ENCODE results near the gene NCOA3.
"Not testable (repeated sequence)": the region's sequence is repeated elsewhere in the genome, so short reads cannot be mapped to it uniquely, and the experiment has no call there.

NCOA3 gene

GRCh38 chr20:47501482-47502270 lies at the start of gene NCOA3:
Gene NCOA3 (plus strand): TSS chr20:47501887. CDS start chr20:47622248, 120,361 bp downstream.
- FAIRE-seq: peak; percentile 37
- peak; percentile 51 for DNase-seq (ENCODE audit: insufficient read length, low spot score)

GRCh38 chr20:47452736-47453161 lies 48.9 kb upstream of the NCOA3 start:
- FAIRE-seq: peak; percentile 23

GRCh38 chr20:47453167-47453782 lies 48.4 kb upstream of the NCOA3 start:
- FAIRE-seq (peak; percentile 97), DNase-seq (ENCODE audit: insufficient read length, low spot score) (peak; percentile 65)

More at GRCh38 chr20:47452736-47453161, 48.9 kb upstream of the NCOA3 start:
- DNase-seq (ENCODE audit: insufficient read length, low spot score): no peak

GRCh38 chr20:47454298-47455132 lies 47.2 kb upstream of the NCOA3 start:
- no peak for FAIRE-seq

GRCh38 chr20:47455133-47456040 lies 46.3 kb upstream of the NCOA3 start:
- DNase-seq (ENCODE audit: insufficient read length, low spot score) (no peak), FAIRE-seq (no peak)

More at GRCh38 chr20:47454298-47455132, 47.2 kb upstream of the NCOA3 start:
- no peak for DNase-seq (ENCODE audit: insufficient read length, low spot score)

GRCh38 chr20:47456041-47456537 lies 45.6 kb upstream of the NCOA3 start:
- FAIRE-seq (no peak), DNase-seq (ENCODE audit: insufficient read length, low spot score) (no peak)

- DNase-seq (ENCODE audit: insufficient read length, low spot score): no peak
- FAIRE-seq: peak; percentile 44
Observed at GRCh38 chr20:47456952-47457724, 44.5 kb upstream of the NCOA3 start.

GRCh38 chr20:47458280-47459050 lies 43.2 kb upstream of the NCOA3 start:
- DNase-seq (ENCODE audit: insufficient read length, low spot score); FAIRE-seq: not testable (repeated sequence)

- no peak for DNase-seq (ENCODE audit: insufficient read length, low spot score)
Observed at GRCh38 chr20:47459344-47460073, 42.2 kb upstream of the NCOA3 start.

GRCh38 chr20:47460761-47461112 lies 41.0 kb upstream of the NCOA3 start:
- DNase-seq (ENCODE audit: insufficient read length, low spot score); FAIRE-seq: not testable (repeated sequence)

More at GRCh38 chr20:47459344-47460073, 42.2 kb upstream of the NCOA3 start:
- FAIRE-seq: no peak

GRCh38 chr20:47461120-47461685 lies 40.5 kb upstream of the NCOA3 start:
- FAIRE-seq: no peak
- DNase-seq (ENCODE audit: insufficient read length, low spot score): no peak

- DNase-seq (ENCODE audit: insufficient read length, low spot score); FAIRE-seq: not testable (repeated sequence)
Observed at GRCh38 chr20:47461906-47462305, 39.8 kb upstream of the NCOA3 start.

- FAIRE-seq (no peak), DNase-seq (ENCODE audit: insufficient read length, low spot score) (no peak)
Observed at GRCh38 chr20:47464380-47465101, 37.1 kb upstream of the NCOA3 start.

GRCh38 chr20:47465335-47466090 lies 36.2 kb upstream of the NCOA3 start:
- DNase-seq (ENCODE audit: insufficient read length, low spot score): no peak
- no peak for FAIRE-seq

GRCh38 chr20:47466213-47466612 lies 35.5 kb upstream of the NCOA3 start:
- FAIRE-seq (no peak), DNase-seq (ENCODE audit: insufficient read length, low spot score) (no peak)
